GM19467 (cell line): ENCODE measurements around the gene TEAD1.

Experiments used
- ATAC-seq: cut with Tn5 transposase; IDR thresholded peaks from one replicate; pipeline ENCODE4 v1.9.1; 2021; ENCODE audit warnings: mild to moderate bottlenecking, moderate library complexity; ENCODE audit not compliant: unreplicated experiment

The TEAD1 gene

GRCh38 chr11:12925520-12925919 is 251.3 kb downstream of the TEAD1 start:
- ATAC-seq = no peak

- no peak for ATAC-seq
Observed at GRCh38 chr11:12927221-12927620, 253.0 kb downstream of the TEAD1 start.

GRCh38 chr11:12927886-12928285 is 253.7 kb downstream of the TEAD1 start:
- no peak for ATAC-seq

- no peak for ATAC-seq
Observed at GRCh38 chr11:12930850-12931249, 256.6 kb downstream of the TEAD1 start.

- ATAC-seq = no peak
Observed at GRCh38 chr11:12932485-12932884, 258.3 kb downstream of the TEAD1 start.

GRCh38 chr11:12936200-12936599 is 262.0 kb downstream of the TEAD1 start:
- no peak for ATAC-seq

GRCh38 chr11:12938590-12939247 is 264.5 kb downstream of the TEAD1 start:
- ATAC-seq = no peak

GRCh38 chr11:12941671-12942070 is 267.4 kb downstream of the TEAD1 start:
- no peak for ATAC-seq

GRCh38 chr11:12942157-12942556 is 267.9 kb downstream of the TEAD1 start:
- no peak for ATAC-seq

GRCh38 chr11:12943311-12943710 is 269.1 kb downstream of the TEAD1 start:
- ATAC-seq = no peak

- no peak for ATAC-seq
Observed at GRCh38 chr11:12944889-12945288, 270.7 kb downstream of the TEAD1 start.

- ATAC-seq = no peak
Observed at GRCh38 chr11:12949453-12949852, 275.2 kb downstream of the TEAD1 start.

- ATAC-seq = no peak
Observed at GRCh38 chr11:12950670-12951069, 276.4 kb downstream of the TEAD1 start.

GRCh38 chr11:12951376-12951775 is 277.2 kb downstream of the TEAD1 start:
- no peak for ATAC-seq

GRCh38 chr11:12952094-12952493 is 277.9 kb downstream of the TEAD1 start:
- ATAC-seq = no peak

GRCh38 chr11:12958986-12959385 is 284.8 kb downstream of the TEAD1 start:
- no peak for ATAC-seq

GRCh38 chr11:12961615-12962014 is 287.4 kb downstream of the TEAD1 start:
- ATAC-seq = no peak

- ATAC-seq = no peak
Observed at GRCh38 chr11:12962306-12962705, 288.1 kb downstream of the TEAD1 start.

GRCh38 chr11:12963051-12963450 is 288.8 kb downstream of the TEAD1 start:
- no peak for ATAC-seq

- peak; percentile 79 for ATAC-seq
Observed at GRCh38 chr11:12963792-12964536, 289.7 kb downstream of the TEAD1 start.

- ATAC-seq = no peak
Observed at GRCh38 chr11:12964650-12965049, 290.4 kb downstream of the TEAD1 start.

GRCh38 chr11:12966002-12966401 is 291.8 kb downstream of the TEAD1 start:
- ATAC-seq = no peak

GRCh38 chr11:12968101-12968500 is 293.9 kb downstream of the TEAD1 start:
- no peak for ATAC-seq
